HG03097 (cell line): ENCODE data around the gene MPZL1.

Source experiments
- ATAC-seq: cut with Tn5 transposase; IDR thresholded peaks from one replicate; pipeline ENCODE4 v1.9.1; 2021; ENCODE audit not compliant: unreplicated experiment, low FRiP score

Gene MPZL1

GRCh38 chr1:167836197-167836596 is 114.4 kb downstream of the MPZL1 start:
- ATAC-seq: no peak

GRCh38 chr1:167837326-167837725 is 115.5 kb downstream of the MPZL1 start:
- no peak for ATAC-seq

- no peak for ATAC-seq
Observed at GRCh38 chr1:167839009-167839408, 117.2 kb downstream of the MPZL1 start.
